Measurements from ENCODE around the gene SEMA5A.

SEMA5A gene

GRCh38 chr5:9148242-9148641, 397.6 kb downstream of the SEMA5A start:
- no peak for DNase-seq

- no peak for DNase-seq
Measured at GRCh38 chr5:9140711-9141110, 405.2 kb downstream of the SEMA5A start.

- DNase-seq = no peak
Measured at GRCh38 chr5:9140202-9140601, 405.7 kb downstream of the SEMA5A start.

- no peak for DNase-seq
Measured at GRCh38 chr5:9139344-9139743, 406.5 kb downstream of the SEMA5A start.

DNA sequence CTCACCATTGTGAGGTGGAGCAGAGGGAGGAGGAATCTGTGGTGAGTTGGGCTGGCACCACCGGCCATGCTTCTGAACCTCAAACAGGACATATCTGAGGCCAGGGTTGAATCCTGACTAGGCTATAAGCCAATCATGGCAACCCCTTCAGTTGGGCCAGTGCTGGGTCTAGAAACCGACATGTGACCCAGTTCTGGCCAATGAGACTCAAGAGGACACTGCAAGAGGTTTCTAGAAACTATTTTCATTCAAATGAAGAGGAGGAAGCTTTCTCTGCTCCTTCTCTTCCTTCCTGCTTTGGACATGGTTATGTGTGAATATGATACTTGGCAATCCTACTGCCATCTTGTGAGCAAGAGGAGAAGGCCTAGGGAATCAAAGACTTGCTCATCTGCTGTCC, 417.7 kb downstream of the SEMA5A start:
- DNase-seq = no peak

- no peak for DNase-seq
Measured at GRCh38 chr5:9126490-9126889, 419.4 kb downstream of the SEMA5A start.

GRCh38 chr5:9125852-9126251, 420.0 kb downstream of the SEMA5A start:
- no peak for DNase-seq

DNA sequence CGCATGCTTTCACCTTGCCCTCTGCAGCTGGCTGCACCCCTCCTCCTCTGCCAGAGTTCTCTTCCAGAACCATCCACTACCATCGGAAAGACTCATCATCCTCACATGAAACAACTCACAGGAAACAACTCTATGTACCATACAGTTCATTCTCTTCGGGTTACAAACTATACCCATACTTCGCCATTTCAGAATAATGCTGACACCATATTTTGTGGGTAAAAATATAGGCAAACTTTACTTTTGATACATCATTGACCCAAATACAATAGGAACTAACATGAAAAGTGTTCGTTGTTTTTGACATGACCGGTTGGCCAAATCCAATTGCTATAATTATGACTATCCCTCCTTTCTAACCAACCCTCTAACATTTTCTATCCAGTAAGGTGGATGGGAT, 421.0 kb downstream of the SEMA5A start:
- no peak for DNase-seq

GRCh38 chr5:9124071-9124470, 421.8 kb downstream of the SEMA5A start:
- DNase-seq = no peak

DNA sequence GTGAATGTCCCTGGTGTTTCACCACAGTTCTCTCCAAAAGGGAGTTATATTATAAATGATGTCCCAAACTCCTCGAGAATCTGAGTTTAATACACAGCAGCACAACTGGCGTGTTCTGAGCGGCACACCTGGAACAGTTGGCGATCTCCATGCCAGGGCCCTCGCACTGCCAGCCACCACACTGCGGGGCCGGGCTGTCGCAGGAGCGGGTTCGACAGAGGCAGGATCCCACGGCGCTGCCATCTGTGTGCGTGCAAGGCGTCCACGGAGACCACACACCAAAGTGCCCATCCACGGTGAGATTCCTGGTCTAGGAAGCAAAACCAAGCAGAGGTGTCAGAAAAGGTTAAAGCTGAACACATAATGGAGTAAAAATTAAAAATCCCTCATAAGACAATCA, 423.3 kb downstream of the SEMA5A start:
- no peak for DNase-seq

GRCh38 chr5:9121597-9121996, 424.3 kb downstream of the SEMA5A start:
- no peak for DNase-seq

DNA sequence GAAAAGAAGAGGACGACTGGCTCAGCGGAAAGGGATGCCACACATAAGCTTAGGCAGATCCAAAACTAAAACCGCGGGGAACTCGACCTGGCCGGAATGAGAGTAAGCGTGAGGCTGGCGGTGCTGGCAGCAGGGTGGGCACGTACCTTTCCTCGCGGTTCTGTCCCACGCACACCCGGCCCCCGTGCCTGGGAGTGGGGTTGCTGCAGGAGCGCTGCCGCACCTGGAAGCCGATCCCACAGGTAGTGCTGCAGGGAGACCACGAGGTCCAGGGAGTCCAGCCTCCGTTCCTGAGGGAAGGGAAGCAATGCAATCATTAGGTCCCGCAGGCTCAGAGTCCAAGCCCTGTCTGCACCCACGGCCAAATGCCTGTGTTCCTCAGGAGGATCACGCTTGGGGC, 427.0 kb downstream of the SEMA5A start:
- DNase-seq = no peak

DNA sequence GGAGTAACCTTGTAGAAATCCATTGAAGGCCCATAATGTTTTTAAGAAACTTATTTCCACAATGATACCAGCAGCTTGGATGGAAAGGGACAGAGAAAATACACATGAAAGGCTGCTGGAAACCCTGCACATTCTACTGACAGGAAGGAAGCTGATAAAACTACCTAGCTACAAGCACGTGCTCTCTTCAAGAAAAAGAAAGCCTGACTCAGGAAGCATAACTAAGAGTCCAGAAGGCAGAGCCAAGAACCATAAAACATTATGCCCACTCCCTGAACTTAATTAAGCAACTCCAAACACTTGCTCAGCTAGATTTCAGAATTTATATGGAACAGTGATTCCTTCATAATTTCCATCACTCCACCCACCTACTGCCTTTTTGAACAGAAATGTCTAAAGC, 430.8 kb downstream of the SEMA5A start:
- DNase-seq = no peak

GRCh38 chr5:9112520-9113291, 433.2 kb downstream of the SEMA5A start:
- no peak for DNase-seq

DNA sequence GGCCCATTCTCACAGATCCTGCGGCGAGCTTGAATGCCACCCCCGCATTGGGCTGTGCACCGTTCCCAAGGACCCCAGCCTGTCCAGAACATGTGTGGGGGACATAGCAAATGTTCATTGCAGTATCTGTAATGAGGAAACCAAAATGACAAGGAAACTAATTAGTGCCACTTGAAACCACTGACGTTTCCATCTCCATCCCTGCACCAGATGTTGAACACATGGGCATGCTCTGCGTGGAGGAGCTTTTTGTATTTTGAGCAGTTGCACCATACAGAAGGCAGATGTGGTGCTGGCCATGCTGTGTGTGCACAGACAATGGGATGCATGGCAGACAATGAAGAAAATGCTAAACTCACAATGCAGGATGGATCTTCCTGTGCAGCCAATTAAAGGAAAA, 437.7 kb downstream of the SEMA5A start:
- DNase-seq = no peak

- no peak for DNase-seq
Measured at GRCh38 chr5:9105851-9106250, 440.0 kb downstream of the SEMA5A start.

GRCh38 chr5:9104571-9105339, 441.1 kb downstream of the SEMA5A start:
- no peak for DNase-seq

GRCh38 chr5:9103290-9103689, 442.6 kb downstream of the SEMA5A start:
- no peak for DNase-seq

DNA sequence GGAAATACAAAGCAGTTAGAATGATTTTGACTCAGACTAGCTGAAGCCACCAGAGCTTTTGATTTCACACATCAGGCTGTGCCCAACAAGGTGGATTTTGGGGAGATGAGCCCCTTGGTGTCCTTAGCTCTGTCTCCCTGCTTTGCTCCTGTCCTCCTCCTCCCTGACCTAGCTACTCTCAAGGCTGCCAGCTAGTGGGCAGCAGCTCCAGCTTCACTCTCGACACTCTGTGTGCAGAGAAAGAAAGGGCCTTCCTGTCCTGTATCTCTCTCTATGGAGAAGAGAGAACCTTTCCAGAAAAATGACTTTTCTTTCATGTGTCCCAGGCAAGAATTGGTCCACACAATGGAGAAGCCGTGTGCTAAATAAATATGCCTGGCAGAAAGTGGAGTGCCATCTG, 446.2 kb downstream of the SEMA5A start:
- no peak for DNase-seq

- no peak for DNase-seq
Measured at GRCh38 chr5:9098990-9099389, 446.9 kb downstream of the SEMA5A start.

DNA sequence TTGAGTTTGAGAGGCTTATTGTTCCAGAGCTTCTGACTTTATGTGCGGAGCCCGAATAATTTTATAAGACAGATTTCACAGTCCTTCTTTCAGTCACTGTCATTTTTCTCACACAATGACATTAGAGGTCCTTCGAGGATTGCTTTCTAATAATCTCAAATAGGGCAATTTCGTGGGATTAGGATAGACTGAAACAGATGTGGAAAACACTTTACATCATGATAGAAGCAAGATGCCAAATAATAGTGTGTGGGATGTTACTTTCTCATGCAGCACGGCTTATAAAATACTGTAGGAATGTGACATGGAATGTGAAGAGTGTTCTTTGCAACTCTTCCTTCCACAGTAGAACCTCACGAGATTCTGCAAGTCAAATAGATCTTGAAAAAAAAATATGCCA, 451.3 kb downstream of the SEMA5A start:
- DNase-seq = no peak

DNA sequence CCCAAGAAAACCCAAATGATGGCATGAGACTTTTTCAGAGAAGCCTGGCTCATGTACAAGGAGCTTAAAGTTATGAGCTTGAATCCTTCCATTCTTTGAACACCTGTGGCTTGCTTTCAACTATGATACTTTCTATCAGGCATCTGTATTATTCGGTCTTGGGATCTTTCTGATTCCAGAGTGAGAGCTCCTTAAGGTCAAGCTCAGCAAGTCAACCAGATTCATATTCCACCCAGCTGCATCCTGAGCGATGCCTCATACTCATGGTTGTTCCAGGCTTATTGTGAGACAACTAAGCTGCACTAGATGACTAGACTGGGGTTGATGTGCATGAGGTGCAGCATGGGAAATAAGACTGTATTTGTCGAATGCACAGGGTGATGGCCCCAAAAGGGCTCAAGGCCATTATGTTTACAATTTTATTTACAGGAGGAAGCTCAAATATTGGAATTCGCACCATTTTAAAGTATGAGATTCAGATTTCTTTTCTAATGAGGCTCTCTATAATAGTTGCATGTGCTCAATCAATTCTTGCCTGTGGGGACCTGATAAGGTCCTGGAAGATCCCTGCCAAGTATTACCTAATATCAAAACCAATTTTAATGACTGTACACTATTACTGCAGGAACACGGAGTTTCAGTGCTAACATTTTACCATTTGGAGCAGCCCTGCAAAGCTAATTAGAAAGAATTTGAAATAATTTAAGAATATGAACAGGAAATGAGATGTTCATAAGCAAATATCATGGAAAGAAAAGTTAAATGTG, 453.8 kb downstream of the SEMA5A start:
- DNase-seq = no peak

DNA sequence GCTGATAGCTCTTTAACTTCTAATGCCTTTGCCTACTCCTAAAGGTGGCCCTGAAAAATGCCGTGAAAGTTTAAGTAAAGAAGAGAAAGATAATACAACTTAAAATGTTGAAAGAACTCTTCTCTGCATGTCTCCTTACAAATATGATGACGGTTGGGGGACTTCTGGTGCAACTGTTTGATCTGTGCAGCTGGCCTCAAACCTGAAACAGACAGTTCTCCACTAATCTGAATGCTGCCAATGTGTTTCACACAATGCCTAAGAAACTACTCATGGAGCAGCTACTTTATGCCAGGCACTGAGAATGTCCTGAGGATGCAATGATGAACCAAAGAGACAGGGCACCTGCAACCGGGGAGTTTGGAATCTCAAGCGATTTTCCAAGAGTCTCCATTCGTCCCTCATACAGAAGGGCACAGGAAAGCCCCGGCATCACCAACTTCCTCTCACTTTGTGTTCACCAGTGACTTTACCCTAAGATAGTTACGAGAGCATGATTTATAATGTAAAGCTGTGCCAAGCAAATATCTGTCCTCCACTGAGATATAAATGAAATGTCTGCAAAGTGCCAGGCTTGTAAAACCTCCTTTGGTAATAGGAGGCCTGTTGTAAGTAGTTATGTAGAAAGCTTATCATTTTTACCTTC, 455.4 kb downstream of the SEMA5A start:
- DNase-seq = no peak

Measured in NCI-H2081 treated with DMSO at 0.1 percent for 48 hours (cell line).